DND-41 (cell line): ENCODE results near the gene KCNK4.

Source experiments
- ATAC-seq: fragments of 200-7000 bp; cut with Tn5 transposase; 3 replicates; pipeline ENCODE4 v1.9.1; 2021; ENCODE audit warnings: low read depth; ENCODE audit not compliant: insufficient read depth
- DNase-seq: peaks from one replicate; pipeline ENCODE4 v3.0.0-alpha.2; 2020
- H2AFZ ChIP-seq: 2 replicates; pipeline ENCODE4 v1.6.0; 2012; ENCODE audit warnings: low read depth, low read length
- H3K27ac ChIP-seq: 2 replicates; pipeline ENCODE4 v1.5.1; 2012; ENCODE audit warnings: low read length, inconsistent platforms
- H3K27me3 ChIP-seq: fragments of 200-600 bp; sonication (generic); 2 replicates; pipeline ENCODE4 v1.6.0; 2012; ENCODE audit warnings: low read length, mild to moderate bottlenecking, inconsistent platforms; ENCODE audit not compliant: insufficient read depth, poor library complexity
- H3K36me3 ChIP-seq: 2 replicates; pipeline ENCODE4 v1.5.1; 2012; ENCODE audit warnings: low read length, inconsistent platforms; ENCODE audit not compliant: insufficient read depth
- H3K4me1 ChIP-seq: 2 replicates; pipeline ENCODE4 v1.5.1; 2012; ENCODE audit warnings: mild to moderate bottlenecking, low read length; ENCODE audit not compliant: insufficient read depth
- H3K4me2 ChIP-seq: 2 replicates; pipeline ENCODE4 v1.6.0; 2012; ENCODE audit warnings: mild to moderate bottlenecking, moderate library complexity, low read length, inconsistent platforms; ENCODE audit not compliant: insufficient read depth
- H3K4me3 ChIP-seq, 2 experiments: fragments of 200-600 bp in 1 of 2; shearing (Covaris generic) in 1 of 2; 2 replicates each; pipeline ENCODE4 v1.5.1; 2012 to 2016; ENCODE audit warnings: inconsistent platforms in 2 of 2, low read length in 2 of 2, mild to moderate bottlenecking in 2 of 2, low read depth in 1 of 2, moderate library complexity in 1 of 2
- H3K79me2 ChIP-seq: 2 replicates; pipeline ENCODE4 v1.6.0; 2012; ENCODE audit warnings: low read length, inconsistent platforms; ENCODE audit not compliant: insufficient read depth
- H3K9ac ChIP-seq: 2 replicates; pipeline ENCODE4 v1.6.0; 2012; ENCODE audit warnings: low read depth, mild to moderate bottlenecking, inconsistent platforms, low read length, moderate library complexity
- H3K9me3 ChIP-seq: 2 replicates; pipeline ENCODE4 v1.5.1; 2012; ENCODE audit warnings: low read length, moderate library complexity, mild to moderate bottlenecking, inconsistent platforms; ENCODE audit not compliant: insufficient read depth, severe bottlenecking
- H4K20me1 ChIP-seq: 2 replicates; pipeline ENCODE4 v1.6.0; 2012; ENCODE audit warnings: low read length; ENCODE audit not compliant: insufficient read depth
- CTCF ChIP-seq: IDR thresholded peaks from 2 replicates; pipeline ENCODE4 v1.5.1; 2012; ENCODE audit warnings: borderline replicate concordance, low read length, moderate library complexity, mild to moderate bottlenecking; ENCODE audit not compliant: poor library complexity, severe bottlenecking; ENCODE audit errors: extremely low read depth
- EZH2 ChIP-seq: IDR thresholded peaks from 3 replicates; pipeline ENCODE4 v1.6.1; 2012; ENCODE audit warnings: borderline replicate concordance, low read depth, mild to moderate bottlenecking, moderate library complexity, low read length, inconsistent platforms; ENCODE audit not compliant: severe bottlenecking

Gene KCNK4

GRCh38 chr11:64283092-64283491, 8.0 kb upstream of the KCNK4 start:
- peaks cover 32% of the 10 kb centered on the region for H3K79me2 ChIP-seq
- H3K4me2 ChIP-seq, result peak overlapping the region; percentile 83
- H3K4me1 ChIP-seq, result peaks cover 36% of the 10 kb centered on the region
- no peak for ATAC-seq
- H3K36me3 ChIP-seq, result peaks cover 29% of the 10 kb centered on the region
- no peaks in the 10 kb centered on the region for H4K20me1 ChIP-seq
- TF ChIP-seq CTCF (no peak), EZH2 (no peak)
- H3K27me3 ChIP-seq, result no peaks in the 10 kb centered on the region
- peak overlapping the region; percentile 74 for H3K9ac ChIP-seq
- no peak for DNase-seq
- H3K4me3 ChIP-seq, result 0 out of 4 replicates have a peak overlapping the region, but pooled peaks of 1 of the 2 experiments have one; percentile 67
- no peak overlapping the region for H2AFZ ChIP-seq
- H3K9me3 ChIP-seq, result no peaks in the 10 kb centered on the region
- no peak overlapping the region for H3K27ac ChIP-seq

- Histone ChIP-seq H3K79me2 (peaks cover 30% of the 10 kb centered on the region), H3K4me2 (peak within 1 kb of the TSS; percentile 83), H3K4me1 (peaks cover 36% of the 10 kb centered on the region), H3K36me3 (peaks cover 20% of the 10 kb centered on the region), H4K20me1 (no peaks in the 10 kb centered on the region), H2AFZ (peak within 1 kb of the TSS; percentile 80), H3K27ac (peak within 1 kb of the TSS; percentile 71), H3K9ac (peak within 1 kb of the TSS; percentile 74), H3K4me3 (peak within 1 kb of the TSS; percentile 39 to 67; a peak in 3 of 4 replicates), H3K27me3 (no peaks in the 10 kb centered on the region), H3K9me3 (no peaks in the 10 kb centered on the region)
- DNase-seq (peak; percentile 95), ATAC-seq (peak; percentile 89)
- TF ChIP-seq CTCF, result peak; percentile 20
- TF ChIP-seq EZH2, result no peak
Measured at GRCh38 chr11:64284048-64284961, 6.8 kb upstream of the KCNK4 start, which contains the start of gene BAD. TSS of gene BAD (minus strand) at chr11:64284665. CDS start at chr11:64284368, 297 bp downstream.

- H2AFZ ChIP-seq, result peak within 1 kb of the TSS; percentile 80
- no peaks in the 10 kb centered on the region for H3K27me3 ChIP-seq
- TF ChIP-seq CTCF (no peak), EZH2 (no peak)
- H3K9ac ChIP-seq, result peak within 1 kb of the TSS; percentile 74
- H3K4me1 ChIP-seq, result peaks cover 36% of the 10 kb centered on the region
- H3K36me3 ChIP-seq, result peaks cover 20% of the 10 kb centered on the region
- no peaks in the 10 kb centered on the region for H4K20me1 ChIP-seq
- peak; percentile 58 for ATAC-seq
- H3K27ac ChIP-seq, result peak within 1 kb of the TSS; percentile 64
- H3K4me3 ChIP-seq, result peak within 1 kb of the TSS; percentile 39 to 67; a peak in 3 of 4 replicates
- peak; percentile 90 for DNase-seq
- H3K79me2 ChIP-seq, result peaks cover 30% of the 10 kb centered on the region
- H3K4me2 ChIP-seq, result peak within 1 kb of the TSS; percentile 83
- H3K9me3 ChIP-seq, result no peaks in the 10 kb centered on the region
Measured at GRCh38 chr11:64284962-64285884, 5.9 kb upstream of the KCNK4 start, which contains the start of gene GPR137. TSS of gene GPR137 (plus strand) at chr11:64285848. CDS start at chr11:64286525, 677 bp downstream.
